SH-SY5Y (cell line): ENCODE measurements around the gene ZDHHC16.

ENCODE experiments used
- GATA2 ChIP-seq: IDR thresholded peaks from 2 replicates; pipeline ENCODE4 v1.6.1; 2011; ENCODE audit warnings: mild to moderate bottlenecking, low read depth, low read length
- GATA3 ChIP-seq: IDR thresholded peaks from 2 replicates; pipeline ENCODE4 v1.6.1; 2011; ENCODE audit warnings: low read depth, mild to moderate bottlenecking, low read length, moderate library complexity

- TF ChIP-seq GATA2 (no peak), GATA3 (no peak)
Measured at GRCh38 chr10:97454330-97455036, 8.5 kb downstream of the ZDHHC16 start.
